22Rv1 (cell line): ENCODE measurements around the gene STXBP1.

Experiments
- CTCF ChIP-seq: fragments of 450-650 bp; IDR thresholded peaks from 2 replicates; pipeline ENCODE4 v1.5.1; 2017; ENCODE audit warnings: mild to moderate bottlenecking
- ZFX ChIP-seq: fragments of 450-650 bp; IDR thresholded peaks from 2 replicates; pipeline ENCODE4 v1.6.1; 2017; ENCODE audit warnings: antibody characterized with exemption, borderline replicate concordance

GRCh38 chr9:127684576-127684975 is 72.5 kb downstream of the STXBP1 start:
- TF ChIP-seq CTCF (no peak), ZFX (no peak)
